GM18870 (cell line): Measurements from ENCODE around the gene HIGD1C.
"Not testable (repeated sequence)": the region's sequence is repeated elsewhere in the genome, so short reads cannot be mapped to it uniquely, and the experiment has no call there.

Source experiments
- ATAC-seq: cut with Tn5 transposase; IDR thresholded peaks from one replicate; pipeline ENCODE4 v1.9.1; 2021; ENCODE audit warnings: moderate library complexity; ENCODE audit not compliant: unreplicated experiment

The HIGD1C gene

DNA sequence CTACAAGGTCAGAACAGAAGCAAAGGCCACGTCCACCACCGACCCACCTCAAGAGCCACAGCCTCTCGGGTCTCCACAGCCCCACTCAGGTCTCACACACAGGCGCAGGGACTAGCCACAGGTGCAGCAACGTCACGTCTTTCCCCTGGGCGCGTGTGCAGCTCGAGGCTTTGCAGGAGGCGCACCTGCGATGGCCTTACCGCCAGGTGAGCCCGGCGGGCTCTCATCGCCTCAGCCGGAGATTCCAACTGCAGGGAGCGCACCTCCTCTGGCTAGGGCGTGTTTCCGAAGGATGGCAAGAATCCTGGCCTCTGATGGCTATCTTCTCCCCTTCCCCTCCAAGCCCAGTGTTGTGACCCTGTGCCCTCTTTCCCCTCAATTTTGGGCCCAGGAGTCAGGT, at the start of gene HIGD1C:
Gene HIGD1C, plus strand, starts transcription at position 35 of the 400 bp plus-strand sequence. CDS start 1,455 bp downstream, outside the sequence.
- no peak for ATAC-seq

DNA sequence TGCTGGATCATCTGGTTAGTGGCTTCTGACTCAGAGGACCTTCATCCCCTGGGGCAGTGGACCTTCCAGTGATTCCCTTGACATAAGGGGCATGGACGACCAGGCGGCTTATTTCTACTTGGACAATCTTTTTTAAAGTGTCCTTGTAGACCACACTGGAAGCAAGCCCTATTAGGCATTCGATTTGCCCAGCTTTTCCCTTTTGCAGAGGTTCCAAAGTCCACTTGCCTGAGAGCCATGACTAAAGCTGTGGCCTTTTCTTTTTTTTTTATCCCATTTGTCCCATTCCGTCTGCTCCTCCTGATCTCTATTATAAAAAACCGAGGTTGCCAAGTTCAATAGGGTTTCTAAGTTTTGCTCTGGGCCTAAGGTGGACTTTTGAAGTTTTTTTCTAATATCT, 43.9 kb upstream of the HIGD1C start:
- not testable (repeated sequence) for ATAC-seq

DNA sequence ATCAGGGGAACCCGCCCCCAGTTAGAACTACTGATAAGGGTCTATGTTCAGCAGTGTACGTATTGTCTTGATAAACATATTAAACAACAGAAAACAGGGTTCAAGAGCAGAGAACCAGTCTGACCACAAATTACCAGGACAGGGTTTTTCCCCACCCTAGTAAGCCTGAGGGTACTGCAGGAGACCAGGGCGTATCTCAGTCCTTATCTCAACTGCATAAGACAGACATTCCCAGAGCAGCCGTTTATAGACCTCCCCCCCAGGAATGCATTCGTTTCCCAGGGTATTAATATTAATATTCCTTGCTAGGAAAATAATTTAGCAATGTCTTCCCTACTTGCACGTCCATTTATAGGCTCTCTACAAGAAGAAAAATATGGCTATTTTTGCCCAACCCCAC, 40.0 kb upstream of the HIGD1C start:
- not testable (repeated sequence) for ATAC-seq

DNA sequence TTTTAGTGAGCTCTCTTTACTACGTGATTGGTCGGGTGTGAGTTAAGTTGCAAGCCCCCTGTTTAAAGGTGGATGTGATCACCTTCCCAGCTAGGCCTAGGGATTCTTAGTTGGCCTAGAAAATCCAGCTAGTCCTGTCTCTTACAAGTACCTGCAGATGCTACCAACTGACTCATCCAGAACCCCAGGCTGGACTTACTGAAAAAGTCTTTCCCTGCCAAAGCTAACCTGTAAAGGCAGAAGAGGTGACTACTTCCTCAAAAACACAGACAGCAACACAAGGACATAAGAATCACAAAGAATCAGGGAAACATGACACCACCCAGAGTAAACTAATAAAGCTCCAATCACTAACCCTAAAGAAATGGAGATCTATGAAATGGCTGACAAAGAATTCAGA, 39.1 kb upstream of the HIGD1C start:
- ATAC-seq = no peak

DNA sequence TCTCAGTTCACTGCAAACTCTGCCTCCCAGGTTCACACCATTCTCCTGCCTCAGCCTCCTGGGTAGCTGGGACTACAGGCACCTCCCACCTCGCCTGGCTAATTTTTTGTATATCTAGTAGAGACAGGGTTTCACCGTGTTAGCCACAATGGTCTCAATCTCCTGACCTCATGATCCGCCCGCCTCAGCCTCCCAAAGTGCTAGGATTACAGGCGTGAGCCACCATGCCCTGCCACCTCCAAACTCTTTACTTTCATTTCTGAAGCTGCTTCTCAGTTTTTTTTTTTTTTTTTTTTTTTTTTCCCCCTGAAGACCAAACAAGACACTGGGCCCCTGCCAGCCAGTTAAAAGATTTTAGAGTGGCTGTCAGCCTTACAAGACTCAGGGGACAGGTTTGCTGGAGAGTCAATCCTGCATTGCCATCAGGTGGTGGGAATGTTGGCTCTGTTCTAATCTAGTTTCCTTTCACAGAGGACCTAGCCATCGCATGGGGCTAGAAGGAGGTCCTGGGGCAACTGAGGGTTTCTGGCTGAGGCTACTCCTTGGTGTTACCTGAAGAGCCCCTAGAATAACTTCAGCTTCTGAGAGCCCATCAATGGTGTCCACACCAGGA, 37.4 kb upstream of the HIGD1C start:
- no peak for ATAC-seq

DNA sequence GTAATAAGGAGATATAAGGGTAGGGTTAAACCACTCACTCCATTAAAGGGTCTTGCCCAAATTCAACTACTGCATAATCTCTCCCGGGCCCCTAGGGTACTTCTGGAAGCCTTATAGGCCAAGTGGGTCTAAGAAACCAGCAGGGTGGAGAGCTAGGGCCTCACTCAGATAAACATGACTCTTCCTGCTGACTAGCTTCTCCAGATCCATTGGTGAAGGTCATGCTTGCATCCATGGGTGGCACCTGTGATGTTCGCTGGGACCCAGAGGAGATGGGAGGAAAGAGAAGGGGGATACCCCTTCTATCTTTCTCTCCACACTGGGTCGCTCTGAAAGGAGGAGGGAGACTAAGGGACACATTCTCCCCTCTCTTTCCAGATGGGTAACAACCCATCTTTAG, 36.1 kb upstream of the HIGD1C start:
- no peak for ATAC-seq

DNA sequence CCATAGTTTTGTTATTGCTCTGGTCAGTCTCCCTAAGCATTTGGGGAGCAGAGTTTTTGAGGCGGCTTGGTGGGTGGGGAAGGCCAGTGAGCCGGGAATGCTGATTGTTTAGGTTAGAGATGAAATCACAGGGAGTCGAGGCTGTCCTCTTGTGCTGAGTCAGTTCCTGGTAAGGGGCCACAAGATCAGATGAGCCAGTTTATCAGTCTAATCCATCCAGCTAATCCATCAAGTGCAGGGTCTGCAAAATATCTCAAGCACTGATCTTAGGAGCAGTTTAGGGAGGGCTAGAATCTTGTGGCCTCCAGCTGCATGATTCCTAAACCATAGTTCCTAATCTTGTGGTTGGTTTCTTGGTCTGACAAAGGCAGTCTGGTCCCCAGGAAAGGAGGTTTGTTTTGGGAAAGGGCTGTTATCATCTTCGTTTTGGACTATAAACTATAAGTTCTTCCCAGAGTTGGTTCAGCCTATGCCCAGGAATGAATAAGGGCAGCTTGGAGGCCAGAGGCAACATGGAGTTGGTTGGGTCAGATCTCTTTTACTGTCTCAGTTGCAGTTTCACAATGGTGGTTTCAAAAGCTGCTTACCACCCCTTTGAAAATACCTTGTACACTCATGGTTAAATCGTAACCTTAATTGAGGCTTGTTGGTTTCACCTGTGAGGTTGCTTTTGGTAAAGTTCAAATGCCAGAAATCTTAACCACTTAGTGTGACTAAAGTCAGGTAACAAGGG, 33.6 kb upstream of the HIGD1C start:
- ATAC-seq = no peak

DNA sequence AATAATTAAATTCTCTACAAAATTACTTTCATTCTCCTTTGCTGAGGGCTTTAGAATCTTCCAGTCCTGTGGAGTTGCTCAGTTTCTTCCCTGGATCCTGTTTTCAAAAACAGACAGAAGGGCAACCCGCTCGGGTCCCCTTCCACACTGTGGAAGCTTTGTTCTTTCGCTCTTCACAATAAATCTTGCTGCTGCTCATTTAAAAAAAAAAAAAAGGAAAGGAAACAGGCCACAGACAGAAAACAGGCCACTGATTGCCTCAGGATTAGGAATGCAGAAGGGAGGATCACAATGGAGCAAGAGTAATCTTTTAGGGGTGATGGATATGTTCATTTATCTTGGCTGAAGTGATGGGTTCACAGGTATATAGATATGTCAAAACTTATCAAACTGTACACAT, 29.5 kb upstream of the HIGD1C start:
- ATAC-seq = no peak

DNA sequence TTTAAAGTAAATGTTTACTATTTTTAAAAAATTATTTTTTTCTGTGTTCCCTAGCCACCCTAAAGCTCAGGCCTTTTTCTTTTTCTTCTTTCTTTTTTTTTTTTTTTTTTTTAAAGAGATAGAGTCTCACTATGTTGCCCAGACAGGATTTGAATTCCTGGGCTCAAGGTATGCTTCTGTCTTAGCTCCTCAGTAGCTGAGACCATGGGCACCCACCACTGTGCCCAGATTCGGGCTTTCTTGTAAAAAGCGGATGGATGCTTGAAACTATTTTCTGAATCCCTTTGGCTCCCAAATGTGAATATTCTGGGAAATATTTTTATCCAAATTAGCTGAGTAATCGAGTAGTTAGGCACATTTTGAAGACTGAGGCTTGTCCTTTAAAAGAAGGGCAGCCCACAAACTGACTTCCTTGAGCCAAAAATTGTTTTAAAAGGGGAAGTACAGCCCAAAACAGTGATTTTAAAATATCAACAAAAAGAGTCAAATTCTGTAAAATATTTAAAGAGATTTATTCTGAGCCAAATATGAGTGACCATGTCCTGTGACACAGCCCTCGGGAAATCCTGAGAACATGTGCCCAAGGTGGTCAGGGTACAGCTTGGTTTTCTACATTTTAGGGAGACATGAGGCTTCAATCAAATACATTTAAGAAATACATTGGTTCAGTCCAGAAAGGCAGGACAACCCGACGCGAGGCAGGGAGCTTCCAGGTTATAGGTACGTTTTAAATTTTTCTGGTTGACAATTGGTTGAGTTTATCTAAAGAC, 28.8 kb upstream of the HIGD1C start:
- no peak for ATAC-seq

DNA sequence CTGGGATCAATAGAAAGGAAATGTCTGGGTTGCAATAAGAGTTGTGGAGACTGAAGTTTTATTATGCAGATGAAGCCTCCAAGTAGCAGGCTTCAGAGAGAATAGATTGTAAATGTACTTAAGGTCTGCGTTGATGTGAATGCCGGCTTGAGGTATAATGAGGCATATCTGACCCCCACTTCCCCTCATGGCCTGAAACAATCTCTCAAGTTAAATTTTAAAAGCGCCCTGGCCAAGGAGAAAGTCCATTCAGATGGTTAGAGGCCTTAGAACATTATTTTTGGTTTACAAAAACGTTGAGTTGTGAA, 28.3 kb upstream of the HIGD1C start:
- no peak for ATAC-seq

DNA sequence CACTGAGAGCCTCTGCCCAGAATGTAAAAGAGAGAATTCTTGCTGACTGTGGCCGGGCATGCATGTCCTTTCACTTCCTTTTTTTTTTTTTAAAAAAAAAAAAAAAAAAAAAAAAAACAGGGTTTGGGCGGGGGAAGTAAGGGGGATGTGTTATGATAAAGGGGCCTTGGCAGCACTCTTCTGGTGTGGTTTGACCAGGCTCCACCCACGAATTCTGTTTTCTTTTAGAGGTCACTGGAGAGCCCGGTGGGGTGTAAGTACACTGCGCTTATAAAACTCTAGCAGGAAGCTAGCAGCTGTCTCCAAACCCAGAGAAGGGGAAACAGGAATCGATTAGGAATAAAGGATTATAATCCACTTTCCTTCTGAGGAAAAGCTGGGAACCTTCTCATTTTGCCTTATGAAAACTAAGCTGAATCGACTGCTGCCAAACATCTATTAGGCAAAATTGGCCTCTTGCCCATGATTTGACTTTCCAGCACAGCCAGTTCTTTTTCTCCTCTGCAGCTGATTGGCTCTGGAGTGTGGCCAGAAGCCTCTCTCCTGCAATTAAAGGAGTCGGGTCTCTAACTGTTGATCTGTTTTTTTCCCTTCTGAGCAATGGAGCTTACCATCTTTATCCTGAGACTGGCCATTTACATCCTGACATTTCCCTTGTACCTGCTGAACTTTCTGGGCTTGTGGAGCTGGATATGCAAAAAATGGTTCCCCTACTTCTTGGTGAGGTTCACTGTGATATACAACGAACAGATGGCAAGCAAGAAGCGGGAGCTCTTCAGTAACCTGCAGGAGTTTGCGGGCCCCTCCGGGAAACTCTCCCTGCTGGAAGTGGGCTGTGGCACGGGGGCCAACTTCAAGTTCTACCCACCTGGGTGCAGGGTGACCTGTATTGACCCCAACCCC, 27.7 kb upstream of the HIGD1C start:
- ATAC-seq = peak; percentile 80

DNA sequence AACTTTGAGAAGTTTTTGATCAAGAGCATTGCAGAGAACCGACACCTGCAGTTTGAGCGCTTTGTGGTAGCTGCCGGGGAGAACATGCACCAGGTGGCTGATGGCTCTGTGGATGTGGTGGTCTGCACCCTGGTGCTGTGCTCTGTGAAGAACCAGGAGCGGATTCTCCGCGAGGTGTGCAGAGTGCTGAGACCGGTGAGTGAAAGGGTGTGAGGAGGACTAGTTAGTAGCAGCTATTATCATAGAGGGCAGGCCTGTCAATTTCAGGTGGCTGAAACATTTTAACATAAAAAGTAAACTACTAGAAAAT, 27.0 kb upstream of the HIGD1C start:
- ATAC-seq = no peak

DNA sequence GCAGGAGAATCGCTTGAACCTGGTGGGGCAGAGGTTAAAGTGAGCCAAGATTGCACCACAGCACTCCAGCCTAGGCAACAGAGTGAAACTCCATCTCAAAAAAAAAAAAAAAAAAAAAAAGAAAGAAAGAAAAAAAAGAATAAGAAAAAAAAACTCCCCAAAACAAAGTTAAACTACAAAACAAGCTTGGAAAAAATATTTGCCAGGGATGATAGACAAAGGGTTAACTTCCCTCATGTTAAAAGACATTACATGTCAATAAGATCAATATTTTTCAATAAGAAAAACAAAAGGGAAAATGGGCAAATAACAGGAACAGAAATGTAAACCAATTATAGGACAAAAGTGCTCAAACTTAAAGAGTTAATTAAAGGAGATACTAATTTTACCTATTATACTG, 26.4 kb upstream of the HIGD1C start:
- ATAC-seq = no peak

DNA sequence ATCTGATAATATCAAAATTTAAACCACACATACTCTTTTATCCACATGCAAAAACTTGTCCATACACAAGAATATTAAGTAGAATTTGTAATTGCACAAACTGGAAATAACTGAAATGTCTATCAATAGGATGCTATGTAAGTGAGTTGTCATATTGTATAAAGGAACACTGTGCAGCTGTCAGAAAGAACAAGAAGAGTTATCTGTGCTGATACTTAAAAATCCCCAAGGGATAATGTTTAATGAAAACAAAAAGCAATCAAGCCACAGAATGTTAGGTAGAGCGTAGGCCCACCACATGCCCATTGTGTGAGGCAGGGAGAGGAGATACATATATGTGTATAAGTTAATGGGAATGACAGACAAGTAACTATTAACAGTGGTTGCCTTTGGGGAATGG, 25.9 kb upstream of the HIGD1C start:
- no peak for ATAC-seq

DNA sequence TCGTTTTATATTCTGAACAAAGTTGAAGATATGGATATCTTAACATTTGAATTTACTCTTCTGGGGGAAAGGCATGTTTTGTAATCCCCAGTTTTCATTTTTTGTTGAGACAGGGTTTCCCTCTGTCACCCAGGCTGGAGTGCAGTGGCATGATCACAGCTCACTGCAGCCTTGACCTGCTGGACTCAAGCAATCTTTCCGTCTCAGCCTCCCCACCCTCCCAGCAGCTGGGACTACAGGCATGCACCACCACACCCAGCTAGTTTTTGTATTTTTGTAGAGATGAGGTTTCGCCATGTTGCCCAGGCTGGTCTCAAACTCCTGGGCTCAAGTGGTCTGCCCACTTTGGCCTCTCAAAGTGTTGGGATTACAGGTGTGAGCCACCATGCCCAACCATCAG, 25.4 kb upstream of the HIGD1C start:
- not testable (repeated sequence) for ATAC-seq

DNA sequence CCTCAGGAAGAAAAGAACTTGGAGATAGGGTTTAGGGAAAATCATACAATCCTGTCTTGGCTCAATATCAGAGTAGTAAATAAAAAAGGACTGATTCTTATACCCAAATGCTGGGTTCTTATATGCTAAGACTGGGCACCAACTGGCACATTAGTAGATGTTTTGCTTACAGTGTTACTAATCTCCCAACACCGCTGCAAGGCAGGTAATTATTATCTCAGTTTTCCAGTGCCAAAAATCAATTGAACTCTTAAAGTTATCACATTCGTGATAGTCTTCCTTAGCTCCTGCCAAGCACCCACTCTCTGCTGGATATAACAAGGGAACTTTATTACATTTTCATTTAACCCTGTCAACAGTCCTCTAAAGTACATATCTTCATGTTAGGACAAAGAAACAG, 25.0 kb upstream of the HIGD1C start:
- ATAC-seq = no peak

DNA sequence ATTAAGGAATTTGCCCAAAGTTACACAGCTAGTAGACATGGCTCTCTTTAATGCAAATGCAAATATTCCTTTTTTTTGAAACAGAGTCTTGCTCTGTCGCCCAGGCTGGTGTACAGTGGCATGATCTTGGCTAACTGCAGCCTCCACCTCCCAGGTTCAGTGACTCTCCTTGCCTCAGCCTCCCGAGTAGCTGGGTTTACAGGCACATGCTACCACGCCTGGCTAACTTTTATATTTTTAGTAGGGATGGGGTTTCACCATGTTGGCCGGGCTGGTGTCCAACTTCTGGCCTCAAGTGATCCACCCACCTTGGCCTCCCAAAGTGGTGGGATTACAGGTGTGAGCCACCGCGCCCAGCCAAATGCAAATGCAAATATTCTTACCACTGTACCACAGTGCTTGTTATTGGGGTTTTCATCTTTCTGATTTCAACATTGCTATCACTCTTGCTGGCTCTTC, 24.5 kb upstream of the HIGD1C start:
- ATAC-seq = no peak

DNA sequence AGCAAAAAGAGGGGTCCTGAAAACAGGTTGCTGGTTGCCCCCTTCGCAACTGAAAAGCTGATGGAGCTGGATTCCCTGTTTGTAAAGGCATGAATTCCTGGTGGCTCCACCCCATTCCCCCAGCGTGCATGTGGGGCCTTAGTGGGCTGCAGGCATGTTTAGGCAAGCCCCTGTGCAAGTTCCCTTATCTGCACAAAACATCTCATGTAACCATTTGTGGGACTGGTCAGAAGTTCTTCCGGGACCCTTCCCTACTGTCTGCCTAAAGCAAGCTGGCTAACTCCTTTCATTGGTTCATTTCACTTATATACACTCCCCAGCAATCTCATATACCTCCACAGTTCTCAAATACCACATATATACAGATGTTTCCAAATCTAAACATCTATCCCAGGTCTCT, 24.0 kb upstream of the HIGD1C start:
- no peak for ATAC-seq

DNA sequence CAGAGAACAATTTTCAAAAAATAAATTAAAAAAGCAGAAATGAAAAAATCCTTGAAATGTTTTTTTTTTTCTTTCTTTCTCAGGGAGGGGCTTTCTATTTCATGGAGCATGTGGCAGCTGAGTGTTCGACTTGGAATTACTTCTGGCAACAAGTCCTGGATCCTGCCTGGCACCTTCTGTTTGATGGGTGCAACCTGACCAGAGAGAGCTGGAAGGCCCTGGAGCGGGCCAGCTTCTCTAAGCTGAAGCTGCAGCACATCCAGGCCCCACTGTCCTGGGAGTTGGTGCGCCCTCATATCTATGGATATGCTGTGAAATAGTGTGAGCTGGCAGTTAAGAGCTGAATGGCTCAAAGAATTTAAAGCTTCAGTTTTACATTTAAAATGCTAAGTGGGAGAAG, 22.5 kb upstream of the HIGD1C start:
- ATAC-seq = no peak

DNA sequence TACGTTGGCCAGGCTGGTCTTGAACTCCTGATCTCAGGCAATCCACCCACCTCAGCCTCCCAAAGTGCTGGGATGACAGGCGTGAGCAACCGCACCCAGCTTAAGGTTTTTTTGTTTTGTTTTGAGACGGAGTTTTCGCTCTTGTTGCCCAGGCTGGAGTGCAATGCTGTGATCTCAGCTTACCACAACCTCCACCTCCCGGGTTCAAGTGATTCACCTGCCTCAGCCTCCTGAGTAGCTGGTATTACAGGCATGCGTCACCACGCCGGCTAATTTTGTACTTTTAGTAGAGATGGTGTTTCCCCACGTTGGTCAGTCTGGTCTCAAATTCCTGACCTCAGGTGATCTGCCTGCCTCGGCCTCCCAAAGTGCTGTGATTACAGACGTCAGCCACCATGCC, 21.9 kb upstream of the HIGD1C start:
- not testable (repeated sequence) for ATAC-seq

DNA sequence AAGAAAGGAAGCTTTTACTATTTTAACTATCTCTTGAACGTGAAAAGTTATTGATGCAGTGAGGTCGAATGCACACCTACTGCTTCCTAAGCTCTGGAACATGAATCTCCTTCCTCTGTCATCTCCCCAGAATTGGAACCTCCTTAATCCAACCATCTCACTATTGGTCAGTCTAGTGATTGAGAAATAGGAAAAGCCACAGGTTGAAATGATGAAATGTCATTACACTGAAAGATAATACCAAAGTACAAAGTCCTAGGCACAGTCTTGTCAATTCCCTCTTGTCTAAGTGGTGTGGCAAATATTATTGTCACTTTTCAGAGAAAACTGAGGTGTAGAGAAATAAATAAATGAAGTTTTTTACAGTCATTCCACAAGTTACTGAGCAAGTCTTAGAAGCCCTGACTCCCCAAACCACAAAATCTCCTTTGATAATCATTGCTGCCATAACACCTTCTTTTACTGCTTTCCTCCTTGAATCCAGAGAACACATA, 19.5 kb upstream of the HIGD1C start:
- no peak for ATAC-seq
